HFFc6 (cell line): ENCODE measurements around the gene LILRA6. TPM values are rescaled to one million over a fixed set of nuclear protein-coding genes. Genes with fewer than 3 reads are reported as not detected.

ENCODE experiments used
- DNase-seq: peaks from one replicate; pipeline ENCODE4 v3.0.0-alpha.2; 2018
- H3K27ac Mint-ChIP-seq: 2 replicates; pipeline ENCODE4 v1.8.0; 2020; ENCODE audit warnings: mild to moderate bottlenecking, mixed read lengths
- H3K27me3 Mint-ChIP-seq: 2 replicates; pipeline ENCODE4 v1.8.0; 2021; ENCODE audit warnings: mild to moderate bottlenecking, moderate library complexity, mixed read lengths; ENCODE audit not compliant: insufficient read depth
- H3K36me3 Mint-ChIP-seq: 2 replicates; pipeline ENCODE4 v1.8.0; 2021; ENCODE audit warnings: low read depth, mixed read lengths
- H3K4me1 Mint-ChIP-seq: 2 replicates; pipeline ENCODE4 v1.8.0; 2020; ENCODE audit warnings: low read depth, mixed read lengths
- H3K4me3 Mint-ChIP-seq: 2 replicates; pipeline ENCODE4 v1.8.0; 2020; ENCODE audit warnings: mild to moderate bottlenecking, moderate library complexity, mixed read lengths
- H3K9me3 Mint-ChIP-seq: 2 replicates; pipeline ENCODE4 v1.8.0; 2020; ENCODE audit warnings: mild to moderate bottlenecking, mixed read lengths
- CTCF ChIP-seq: fragments of 200-600 bp; sonication (generic); IDR thresholded peaks from 2 replicates; pipeline ENCODE4 v1.5.0; 2021; ENCODE audit warnings: antibody characterized with exemption, mild to moderate bottlenecking
- total RNA-seq, 6 experiments: library from RNA; stranded (reverse); fragmentation: NEBNext Ultra II Directional; extraction: Animal tissue kit (Norgen Biotek cat#: 25700); gene quantifications; 2 replicates in 1 of 6; 3 replicates in 5 of 6; pipeline ENCODE4 v1.2.3, GENCODE V29; 2021

The LILRA6 gene
- total RNA-seq, 6 experiments from 2014 or later = not detected

- H3K27ac Mint-ChIP-seq = no peak overlapping the region
- no peak for TF ChIP-seq CTCF
- DNase-seq = no peak
- peaks cover 21% of the 10 kb centered on the region for H3K4me1 Mint-ChIP-seq
- H3K9me3 Mint-ChIP-seq = no peaks in the 10 kb centered on the region
- H3K36me3 Mint-ChIP-seq = peaks cover 18% of the 10 kb centered on the region; the same call in 1 of the 2 replicates
- H3K27me3 Mint-ChIP-seq = peaks cover 4% of the 10 kb centered on the region
- no peak overlapping the region; the same call in 1 of the 2 replicates for H3K4me3 Mint-ChIP-seq
These were observed 49.6 kb downstream of the LILRA6 start for GRCh38 chr19:54193011-54193410.

- DNase-seq = no peak
- no peaks in the 10 kb centered on the region for H3K9me3 Mint-ChIP-seq
These were observed 50.7 kb downstream of the LILRA6 start for GRCh38 chr19:54191811-54192453.

GRCh38 chr19:54191011-54191810 is 51.4 kb downstream of the LILRA6 start, which contains the start of gene TSEN34:
TSS of gene TSEN34 (plus strand) at chr19:54191308. CDS start at chr19:54191365, 57 bp downstream.
- Mint-ChIP-seq H3K36me3 (peaks cover 30% of the 10 kb centered on the region; the same call in 1 of the 2 replicates), H3K27ac (peak within 1 kb of the TSS; percentile 99), H3K4me3 (peak within 1 kb of the TSS; percentile 94), H3K9me3 (no peaks in the 10 kb centered on the region), H3K4me1 (peaks cover 37% of the 10 kb centered on the region), H3K27me3 (peaks cover 4% of the 10 kb centered on the region)
- peak; percentile 60 for DNase-seq
- no peak for TF ChIP-seq CTCF

More at GRCh38 chr19:54191811-54192453, 50.7 kb downstream of the LILRA6 start:
- H3K4me3 Mint-ChIP-seq = peak overlapping the region; percentile 94
- TF ChIP-seq CTCF = no peak
- H3K27ac Mint-ChIP-seq = peak overlapping the region; percentile 99
- H3K27me3 Mint-ChIP-seq = peaks cover 4% of the 10 kb centered on the region
- peaks cover 26% of the 10 kb centered on the region; the same call in 1 of the 2 replicates for H3K36me3 Mint-ChIP-seq
- H3K4me1 Mint-ChIP-seq = peaks cover 32% of the 10 kb centered on the region

DNA sequence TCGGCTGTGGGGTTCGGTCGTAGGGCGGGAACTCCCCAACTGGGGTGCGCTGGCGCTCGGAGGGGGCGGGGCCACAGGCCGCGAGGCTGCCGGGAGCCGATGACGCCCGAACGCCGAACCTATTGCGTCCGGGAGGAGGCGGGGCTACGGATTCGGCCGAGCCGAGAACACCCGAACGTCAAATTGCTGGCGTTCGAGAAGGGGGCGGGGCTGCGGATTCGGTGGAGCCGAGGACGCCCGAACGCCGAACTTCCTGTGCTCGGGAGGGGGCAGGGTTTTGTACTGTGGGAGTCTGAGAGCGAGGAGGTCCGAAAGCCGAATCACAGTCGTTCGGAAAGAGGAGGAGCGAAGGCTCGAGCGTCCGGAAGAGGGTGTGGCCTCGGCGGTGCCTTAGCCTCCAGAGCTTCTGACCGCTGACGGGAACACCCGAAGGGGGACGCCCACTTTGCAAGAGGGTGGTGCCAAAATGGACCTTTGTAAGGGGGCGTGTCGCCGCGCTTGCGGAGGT is 52.0 kb downstream of the LILRA6 start:
- Mint-ChIP-seq H3K27me3 (peaks cover 4% of the 10 kb centered on the region), H3K4me1 (peaks cover 37% of the 10 kb centered on the region), H3K9me3 (no peaks in the 10 kb centered on the region), H3K36me3 (peaks cover 29% of the 10 kb centered on the region), H3K4me3 (peak overlapping the region; percentile 94), H3K27ac (peak overlapping the region; percentile 99)
- TF ChIP-seq CTCF = 0 out of 2 replicates have a peak, but pooled peaks have one; percentile 12
- peak; percentile 99 for DNase-seq

DNA sequence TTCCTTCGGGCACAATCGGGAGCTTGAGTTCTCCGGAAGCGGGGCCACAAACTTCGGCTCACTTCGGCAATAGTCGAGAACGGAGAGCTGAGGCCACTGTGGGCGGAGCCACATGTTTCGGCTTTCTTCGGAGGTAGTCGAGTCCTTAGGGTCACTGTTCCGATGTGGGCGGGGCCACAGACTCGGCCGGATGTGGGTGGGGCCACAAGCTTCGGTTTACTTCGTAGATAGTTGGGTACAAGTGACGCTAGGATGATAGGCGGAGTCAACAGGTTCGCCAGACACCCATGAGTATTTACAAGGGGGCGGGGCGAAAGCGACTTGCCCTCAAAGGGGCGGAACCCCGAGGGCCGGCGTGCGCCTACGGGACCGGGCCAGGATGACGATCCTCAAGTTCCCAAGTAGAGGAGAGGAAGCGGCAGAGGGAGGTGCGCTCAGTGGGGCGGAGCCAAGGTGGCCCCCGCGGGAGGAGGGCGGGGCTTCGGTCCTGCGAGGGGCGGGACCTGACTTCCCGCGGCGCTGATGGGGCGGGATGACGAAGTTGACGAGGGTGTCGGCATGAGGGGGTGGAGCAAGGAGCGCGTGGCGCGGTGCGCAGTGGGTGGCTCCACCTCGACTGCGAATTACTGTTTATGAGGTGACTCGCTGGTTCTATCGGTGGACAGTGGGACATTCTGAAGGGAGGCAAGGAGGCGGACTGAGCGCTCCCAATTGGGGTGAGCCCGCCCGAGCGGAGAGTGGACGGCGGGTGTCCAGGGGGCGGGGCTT is 52.7 kb downstream of the LILRA6 start:
- Mint-ChIP-seq H3K27me3 (peaks cover 4% of the 10 kb centered on the region), H3K36me3 (peaks cover 29% of the 10 kb centered on the region), H3K4me1 (peaks cover 37% of the 10 kb centered on the region), H3K9me3 (no peaks in the 10 kb centered on the region), H3K4me3 (peak overlapping the region; percentile 94), H3K27ac (peak overlapping the region; percentile 99)
- peak; percentile 100 for DNase-seq
- TF ChIP-seq CTCF = no peak
